ENCODE data around the gene SLC22A1. TPM values are rescaled to one million over a fixed set of nuclear protein-coding genes. Genes with fewer than 3 reads are reported as not detected.

SLC22A1 gene
- total RNA-seq, 1 experiment from 2014 or later = not detected

GRCh38 chr6:160190081-160190480, 68.5 kb downstream of the SLC22A1 start:
- in situ Hi-C loops (cut with HindIII; ENCODE audit: low pct_unique_long_range_greater_than_20kb, low sequenced_read_pairs) = no loop called here
- no peak for DNase-seq (ENCODE audit: low read depth)

- no peak for DNase-seq (ENCODE audit: low read depth)
- in situ Hi-C loops (cut with HindIII; ENCODE audit: low pct_unique_long_range_greater_than_20kb, low sequenced_read_pairs) = no loop called here
Observed at GRCh38 chr6:160190973-160191372, 69.4 kb downstream of the SLC22A1 start.

GRCh38 chr6:160192840-160193239, 71.2 kb downstream of the SLC22A1 start:
- DNase-seq (ENCODE audit: low read depth) = no peak
- in situ Hi-C loops (cut with HindIII; ENCODE audit: low pct_unique_long_range_greater_than_20kb, low sequenced_read_pairs) = no loop called here

- in situ Hi-C loops (cut with HindIII; ENCODE audit: low pct_unique_long_range_greater_than_20kb, low sequenced_read_pairs) = no loop called here
- DNase-seq (ENCODE audit: low read depth) = no peak
Observed at GRCh38 chr6:160194808-160195207, 73.2 kb downstream of the SLC22A1 start.

- no peak for DNase-seq (ENCODE audit: low read depth)
Observed at GRCh38 chr6:160197662-160198061, 76.0 kb downstream of the SLC22A1 start.

GRCh38 chr6:160198606-160199211, 77.1 kb downstream of the SLC22A1 start:
- in situ Hi-C loops (cut with HindIII; ENCODE audit: low pct_unique_long_range_greater_than_20kb, low sequenced_read_pairs) = no loop called here
- DNase-seq (ENCODE audit: low read depth) = peak; percentile 32

More at GRCh38 chr6:160197662-160198061, 76.0 kb downstream of the SLC22A1 start:
- in situ Hi-C loops (cut with HindIII; ENCODE audit: low pct_unique_long_range_greater_than_20kb, low sequenced_read_pairs) = no loop called here

GRCh38 chr6:160201061-160201460, 79.4 kb downstream of the SLC22A1 start:
- in situ Hi-C loops (cut with HindIII; ENCODE audit: low pct_unique_long_range_greater_than_20kb, low sequenced_read_pairs) = no loop called here
- no peak for DNase-seq (ENCODE audit: low read depth)

GRCh38 chr6:160202411-160202810, 80.8 kb downstream of the SLC22A1 start:
- in situ Hi-C loops (cut with HindIII; ENCODE audit: low pct_unique_long_range_greater_than_20kb, low sequenced_read_pairs) = no loop called here
- DNase-seq (ENCODE audit: low read depth) = no peak

GRCh38 chr6:160203076-160203475, 81.5 kb downstream of the SLC22A1 start:
- in situ Hi-C loops (cut with HindIII; ENCODE audit: low pct_unique_long_range_greater_than_20kb, low sequenced_read_pairs) = no loop called here
- no peak for DNase-seq (ENCODE audit: low read depth)

GRCh38 chr6:160203522-160203921, 81.9 kb downstream of the SLC22A1 start:
- in situ Hi-C loops (cut with HindIII; ENCODE audit: low pct_unique_long_range_greater_than_20kb, low sequenced_read_pairs) = no loop called here
- no peak for DNase-seq (ENCODE audit: low read depth)

- in situ Hi-C loops (cut with HindIII; ENCODE audit: low pct_unique_long_range_greater_than_20kb, low sequenced_read_pairs) = no loop called here
- no peak for DNase-seq (ENCODE audit: low read depth)
Observed at GRCh38 chr6:160203953-160204352, 82.3 kb downstream of the SLC22A1 start.

GRCh38 chr6:160204710-160205109, 83.1 kb downstream of the SLC22A1 start:
- DNase-seq (ENCODE audit: low read depth) = no peak
- in situ Hi-C loops (cut with HindIII; ENCODE audit: low pct_unique_long_range_greater_than_20kb, low sequenced_read_pairs) = no loop called here

- in situ Hi-C loops (cut with HindIII; ENCODE audit: low pct_unique_long_range_greater_than_20kb, low sequenced_read_pairs) = no loop called here
Observed at GRCh38 chr6:160207618-160208017, 86.0 kb downstream of the SLC22A1 start.

More at GRCh38 chr6:160207618-160208017, 86.0 kb downstream of the SLC22A1 start:
- no peak for DNase-seq (ENCODE audit: low read depth)

Other genes starting within 250 kb of the SLC22A1 start
- not detected in 2 replicates for gene MAS1, start 230.8 kb upstream of the SLC22A1 start, total RNA-seq (2014; rRNA removed; shearing (Covaris generic); ENCODE audit: low replicate concordance)
- gene IGF2R, start 152.7 kb upstream of the SLC22A1 start, total RNA-seq (2014; rRNA removed; shearing (Covaris generic); ENCODE audit: low replicate concordance) = 42.8 and 58.9 TPM in 2 replicates
- 0.10 TPM in 1 of 2 replicates, not detected in the other for gene SLC22A2, start 137.0 kb downstream of the SLC22A1 start, total RNA-seq (2014; rRNA removed; shearing (Covaris generic); ENCODE audit: low replicate concordance)
- gene SLC22A3, start 226.6 kb downstream of the SLC22A1 start, total RNA-seq (2014; rRNA removed; shearing (Covaris generic); ENCODE audit: low replicate concordance) = 2.4 and 2.5 TPM in 2 replicates